Breast epithelium (tissue), 4 donors: Measurements from ENCODE around the gene IRF1. TPM values are rescaled to one million over a fixed set of nuclear protein-coding genes. Genes with fewer than 3 reads are reported as not detected.

Source experiments
- DNase-seq, 2 donors: peaks; one replicate each; pipeline ENCODE4 v3.0.0-alpha.2; 2019; ENCODE audit warnings: low spot score in 2 of 2
- H3K27ac ChIP-seq, 2 donors: fragments of 200-600 bp; sonication (generic) in 1 of 2; one replicate each; pipeline ENCODE4 v1.5.1; 2016 to 2019; ENCODE audit warnings: mild to moderate bottlenecking in 1 of 2
- H3K27me3 ChIP-seq, 2 donors: fragments of 200-600 bp; sonication (generic) in 1 of 2; one replicate each; pipeline versions ENCODE4 v1.5.1 to v1.6.0; 2017 to 2019; ENCODE audit warnings: control low read depth in 1 of 2, mild to moderate bottlenecking in 1 of 2
- H3K36me3 ChIP-seq: fragments of 200-600 bp; one replicate; pipeline ENCODE4 v1.5.1; 2019
- H3K4me1 ChIP-seq, 2 donors: fragments of 200-600 bp; sonication (generic); one replicate each; pipeline ENCODE4 v1.5.1; 2016 to 2019; ENCODE audit warnings: control low read depth in 1 of 2
- H3K4me3 ChIP-seq, 3 donors: fragments of 200-600 bp; sonication (generic); 1 replicate in 2 of 3; 2 replicates in 1 of 3; pipeline ENCODE4 v1.5.1; 2016 to 2019; ENCODE audit warnings: mild to moderate bottlenecking in 3 of 3, moderate library complexity in 2 of 3
- H3K9me3 ChIP-seq, 2 donors: fragments of 200-600 bp; sonication (generic) in 1 of 2; one replicate each; pipeline ENCODE4 v1.5.1; 2016 to 2019; ENCODE audit warnings: control low read depth in 1 of 2
- CTCF ChIP-seq, 3 donors: fragments of 450-650 bp; IDR thresholded peaks; one replicate each; pipeline ENCODE4 v1.5.1; 2016 to 2017; ENCODE audit warnings: antibody characterized with exemption in 3 of 3, mild to moderate bottlenecking in 3 of 3, moderate library complexity in 3 of 3
- POLR2A ChIP-seq: fragments of 450-650 bp; IDR thresholded peaks from one replicate; pipeline ENCODE4 v1.6.1; 2016; ENCODE audit warnings: antibody characterized with exemption, mild to moderate bottlenecking, moderate library complexity
- POLR2AphosphoS5 ChIP-seq, 3 donors: sonication (generic); formaldehyde crosslinking; IDR thresholded peaks; one replicate each; pipeline ENCODE4 v1.6.1; 2017; ENCODE audit warnings: antibody characterized with exemption in 3 of 3
- intact Hi-C: fragments of 100-400 bp; cut with DNase I; formaldehyde crosslinking; loops from one replicate; pipeline ENCODE4 v1.15.1; 2023; ENCODE audit warnings: low total_unique reads
- total RNA-seq, 3 donors: library from RNA; depleted of rRNA; stranded (reverse); fragments of >200 nt; gene quantifications; one replicate each; pipeline ENCODE4 v1.1.0, GENCODE V29; 2016

The IRF1 gene
- total RNA-seq, 3 donors from 2014 or later, result 10.4 to 27.8 (median 18.0) TPM

- intact Hi-C loops, result loop anchor here (1.0 kb wide), 1 partner anchor 37 kb away; no protein-coding TSS in a partner anchor
- Histone ChIP-seq H3K4me3 (no peak overlapping the region), H3K27ac (peak overlapping the region; percentile 82 to 85), H3K4me1 (peaks cover 0 to 3% of the 10 kb centered on the region in 2 donors), H3K27me3 (no peaks in the 10 kb centered on the region), H3K9me3 (no peaks in the 10 kb centered on the region), H3K36me3 (no peaks in the 10 kb centered on the region)
- DNase-seq, result no peak
- no peak for TF ChIP-seq POLR2AphosphoS5 (IDR thresholded peaks at IDR 0.05)
- TF ChIP-seq POLR2A, result no peak
- no peak for TF ChIP-seq CTCF (IDR thresholded peaks at IDR 0.05)
Observed at GRCh38 chr5:132455614-132456115, 34.9 kb downstream of the IRF1 start.

GRCh38 chr5:132454361-132454760 lies 36.2 kb downstream of the IRF1 start:
- intact Hi-C loops, result no loop called here
- no peak for DNase-seq
- Histone ChIP-seq H3K4me3 (no peak overlapping the region), H3K9me3 (no peaks in the 10 kb centered on the region), H3K27ac (peak overlapping the region in 1 of 2 donors; percentile 2), H3K4me1 (peaks cover 0 to 3% of the 10 kb centered on the region in 2 donors), H3K36me3 (no peaks in the 10 kb centered on the region), H3K27me3 (no peaks in the 10 kb centered on the region)
- TF ChIP-seq POLR2A (no peak), POLR2AphosphoS5 (IDR thresholded peaks at IDR 0.05) (no peak), CTCF (IDR thresholded peaks at IDR 0.05) (no peak)

- H3K27me3 ChIP-seq, result no peaks in the 10 kb centered on the region
- H3K27ac ChIP-seq, result peak overlapping the region; percentile 54 to 59
- no peak for DNase-seq
- no peak overlapping the region for H3K4me3 ChIP-seq
- no peaks in the 10 kb centered on the region for H3K9me3 ChIP-seq
- no peaks in the 10 kb centered on the region for H3K36me3 ChIP-seq
- peaks cover under 1 to 12% of the 10 kb centered on the region in 2 donors for H3K4me1 ChIP-seq
- TF ChIP-seq CTCF (IDR thresholded peaks at IDR 0.05) (no peak), POLR2AphosphoS5 (IDR thresholded peaks at IDR 0.05) (no peak), POLR2A (no peak)
- intact Hi-C loops, result no loop called here
Observed at GRCh38 chr5:132451387-132451786, 39.2 kb downstream of the IRF1 start.

GRCh38 chr5:132449060-132449459 lies 41.5 kb downstream of the IRF1 start:
- Histone ChIP-seq H3K36me3 (no peaks in the 10 kb centered on the region), H3K4me3 (no peak overlapping the region), H3K4me1 (peaks cover 7 to 30% of the 10 kb centered on the region in 2 donors), H3K27me3 (no peaks in the 10 kb centered on the region), H3K9me3 (no peaks in the 10 kb centered on the region), H3K27ac (peak overlapping the region in 1 of 2 donors; percentile 40)
- TF ChIP-seq CTCF (IDR thresholded peaks at IDR 0.05) (no peak), POLR2AphosphoS5 (IDR thresholded peaks at IDR 0.05) (no peak), POLR2A (no peak)
- intact Hi-C loops, result no loop called here
- DNase-seq, result no peak

- TF ChIP-seq CTCF (IDR thresholded peaks at IDR 0.05), result no peak
- no peak for TF ChIP-seq POLR2A
- no peak for TF ChIP-seq POLR2AphosphoS5 (IDR thresholded peaks at IDR 0.05)
- Histone ChIP-seq H3K9me3 (no peaks in the 10 kb centered on the region), H3K4me1 (peaks cover 7 to 30% of the 10 kb centered on the region in 2 donors), H3K4me3 (no peak overlapping the region), H3K27me3 (no peaks in the 10 kb centered on the region), H3K36me3 (no peaks in the 10 kb centered on the region), H3K27ac (peak overlapping the region; percentile 42 to 82)
- intact Hi-C loops, result no loop called here
- DNase-seq, result no peak
Observed at GRCh38 chr5:132447196-132447595, 43.4 kb downstream of the IRF1 start.
